WTC11 (cell line): ENCODE measurements around the gene GFOD2. TPM values are rescaled to one million over a fixed set of nuclear protein-coding genes. Genes with fewer than 3 reads are reported as not detected.

ENCODE experiments used
- ATAC-seq: fragments of 200-7000 bp; cut with Tn5 transposase; 2 replicates; pipeline ENCODE4 v1.10.0; 2021; ENCODE audit warnings: mild to moderate bottlenecking, moderate library complexity
- CTCF ChIA-PET: fragments of 300-600 bp; sonication (Branson Sonifier 250); formaldehyde crosslinking; loops from one replicate; lab custom pipeline; 2021; ENCODE audit warnings: antibody characterized with exemption; lab: Charles Lee
- POLR2A ChIA-PET: fragments of 350-600 bp; sonication (Branson Sonifier 250); formaldehyde crosslinking; loops from one replicate; lab custom pipeline; 2021; ENCODE audit warnings: antibody characterized with exemption; lab: Charles Lee
- DNase-seq: peaks from one replicate; pipeline ENCODE4 v3.0.0; 2021; ENCODE audit warnings: low spot score
- H3K27ac Mint-ChIP-seq: 2 replicates; pipeline ENCODE4 v1.8.0; 2021; ENCODE audit warnings: mixed read lengths
- H3K27me3 Mint-ChIP-seq: 2 replicates; pipeline ENCODE4 v1.8.0; 2021; ENCODE audit warnings: low read depth, mild to moderate bottlenecking, moderate library complexity, mixed read lengths
- H3K36me3 Mint-ChIP-seq: 2 replicates; pipeline ENCODE4 v1.8.0; 2021; ENCODE audit warnings: mixed read lengths
- H3K4me1 Mint-ChIP-seq: 2 replicates; pipeline ENCODE4 v1.8.0; 2022; ENCODE audit warnings: mixed read lengths
- H3K4me3 Mint-ChIP-seq: 2 replicates; pipeline ENCODE4 v1.8.0; 2021; ENCODE audit warnings: mild to moderate bottlenecking, moderate library complexity, mixed read lengths
- H3K9me3 Mint-ChIP-seq: 2 replicates; pipeline ENCODE4 v1.8.0; 2021; ENCODE audit warnings: mixed read lengths
- FOXJ3 ChIP-seq: sonication (generic); formaldehyde crosslinking; IDR thresholded peaks from 2 replicates; pipeline ENCODE4 v1.9.0; 2021; ENCODE audit warnings: missing genetic modification reagents, mild to moderate bottlenecking, borderline replicate concordance
- KAT7 ChIP-seq: sonication (generic); formaldehyde crosslinking; IDR thresholded peaks from 2 replicates; pipeline ENCODE4 v1.8.1; 2023; ENCODE audit warnings: missing genetic modification reagents, mild to moderate bottlenecking, borderline replicate concordance
- NFATC4 ChIP-seq: fragments of 250-450 bp; sonication (Bioruptor Pico); IDR thresholded peaks from 2 replicates; pipeline ENCODE4 v1.9.0; 2021; ENCODE audit warnings: mild to moderate bottlenecking
- NFE2L1 ChIP-seq: sonication (generic); formaldehyde crosslinking; IDR thresholded peaks from 2 replicates; pipeline ENCODE4 v1.8.1; 2023; ENCODE audit warnings: missing genetic modification reagents
- NR2C2 ChIP-seq: sonication (generic); formaldehyde crosslinking; IDR thresholded peaks from 2 replicates; pipeline ENCODE4 v1.8.0; 2022; ENCODE audit warnings: mild to moderate bottlenecking, missing genetic modification reagents
- NR3C1 ChIP-seq: sonication (generic); formaldehyde crosslinking; conservative IDR thresholded peaks from 2 replicates; pipeline ENCODE4 v1.8.1; 2023; ENCODE audit warnings: low read depth, mild to moderate bottlenecking, missing genetic modification reagents
- ZNF121 ChIP-seq: sonication (generic); formaldehyde crosslinking; IDR thresholded peaks from 2 replicates; pipeline ENCODE4 v1.8.0; 2023; ENCODE audit warnings: missing genetic modification reagents
- ZNF138 ChIP-seq: sonication (generic); formaldehyde crosslinking; conservative IDR thresholded peaks from 2 replicates; pipeline ENCODE4 v1.8.1; 2022; ENCODE audit warnings: mild to moderate bottlenecking, moderate library complexity, missing genetic modification reagents
- total RNA-seq: library from RNA; stranded (reverse); gene quantifications from 3 replicates; pipeline ENCODE4 v1.2.3, GENCODE V29; 2021
- TF ChIP-seq, protein P1 (sequence below): fragments of 250-450 bp; sonication (Bioruptor Pico); IDR thresholded peaks from 2 replicates; pipeline ENCODE4 v1.9.0; 2021; ENCODE audit warnings: mild to moderate bottlenecking
- TF ChIP-seq, protein P2 (sequence below): fragments of 250-450 bp; sonication (Bioruptor Pico); IDR thresholded peaks from 2 replicates; pipeline ENCODE4 v1.9.0; 2021; ENCODE audit warnings: mild to moderate bottlenecking
- TF ChIP-seq, protein P3 (sequence below): sonication (generic); formaldehyde crosslinking; conservative IDR thresholded peaks from 2 replicates; pipeline ENCODE4 v1.8.1; 2022; ENCODE audit warnings: mild to moderate bottlenecking, missing genetic modification reagents
- TF ChIP-seq, protein P4 (sequence below): fragments of 250-450 bp; sonication (Bioruptor Pico); IDR thresholded peaks from 2 replicates; pipeline ENCODE4 v1.9.0; 2021; ENCODE audit warnings: mild to moderate bottlenecking, borderline replicate concordance
- TF ChIP-seq, protein P5 (sequence below): sonication (generic); formaldehyde crosslinking; IDR thresholded peaks from 2 replicates; pipeline ENCODE4 v1.8.1; 2022; ENCODE audit warnings: mild to moderate bottlenecking, missing genetic modification reagents, moderate library complexity, borderline replicate concordance
- TF ChIP-seq, protein P6 (sequence below): sonication (generic); formaldehyde crosslinking; IDR thresholded peaks from 2 replicates; pipeline ENCODE4 v1.8.1; 2022; ENCODE audit warnings: low read depth, mild to moderate bottlenecking, moderate library complexity, missing genetic modification reagents, borderline replicate concordance
- TF ChIP-seq, protein P7 (sequence below): fragments of 250-450 bp; sonication (Bioruptor Pico); conservative IDR thresholded peaks from 2 replicates; pipeline ENCODE4 v1.9.0; 2021; ENCODE audit warnings: mild to moderate bottlenecking

Gene GFOD2
- total RNA-seq, 1 experiment from 2014 or later = 29.5 TPM

DNA sequence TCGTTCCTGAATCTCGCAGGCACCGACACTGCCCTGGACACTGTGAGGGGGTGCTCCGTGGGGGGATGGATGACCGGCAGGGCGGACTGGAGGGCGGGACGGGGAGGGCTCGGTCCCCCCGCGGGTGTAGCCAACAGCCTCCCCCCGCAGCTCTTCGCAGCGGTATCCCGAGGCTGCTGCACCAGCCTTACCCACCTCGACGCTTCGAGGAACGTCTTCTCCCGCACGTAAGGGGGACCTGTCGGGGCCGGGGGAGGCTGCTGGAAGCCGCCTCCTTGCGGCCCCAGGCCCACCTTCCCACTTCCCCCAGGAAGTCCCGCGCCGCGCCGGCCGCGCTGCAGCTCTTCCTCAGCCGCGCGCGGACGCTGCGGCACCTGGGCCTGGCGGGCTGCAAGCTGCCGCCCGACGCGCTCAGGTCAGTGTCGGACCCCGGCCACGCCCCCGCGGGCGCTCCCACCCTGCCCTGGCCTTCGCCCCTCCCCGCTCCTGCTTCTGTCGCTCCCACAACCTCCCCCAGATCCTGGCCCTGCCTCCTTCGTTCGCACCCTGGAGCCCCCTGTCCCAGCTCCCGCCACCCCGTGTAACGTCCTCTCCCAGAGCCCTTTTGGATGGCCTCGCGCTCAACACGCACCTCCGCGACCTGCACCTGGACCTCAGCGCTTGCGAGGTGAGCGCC, 70.9 kb downstream of the GFOD2 start:
- TF ChIP-seq, protein P1, sequence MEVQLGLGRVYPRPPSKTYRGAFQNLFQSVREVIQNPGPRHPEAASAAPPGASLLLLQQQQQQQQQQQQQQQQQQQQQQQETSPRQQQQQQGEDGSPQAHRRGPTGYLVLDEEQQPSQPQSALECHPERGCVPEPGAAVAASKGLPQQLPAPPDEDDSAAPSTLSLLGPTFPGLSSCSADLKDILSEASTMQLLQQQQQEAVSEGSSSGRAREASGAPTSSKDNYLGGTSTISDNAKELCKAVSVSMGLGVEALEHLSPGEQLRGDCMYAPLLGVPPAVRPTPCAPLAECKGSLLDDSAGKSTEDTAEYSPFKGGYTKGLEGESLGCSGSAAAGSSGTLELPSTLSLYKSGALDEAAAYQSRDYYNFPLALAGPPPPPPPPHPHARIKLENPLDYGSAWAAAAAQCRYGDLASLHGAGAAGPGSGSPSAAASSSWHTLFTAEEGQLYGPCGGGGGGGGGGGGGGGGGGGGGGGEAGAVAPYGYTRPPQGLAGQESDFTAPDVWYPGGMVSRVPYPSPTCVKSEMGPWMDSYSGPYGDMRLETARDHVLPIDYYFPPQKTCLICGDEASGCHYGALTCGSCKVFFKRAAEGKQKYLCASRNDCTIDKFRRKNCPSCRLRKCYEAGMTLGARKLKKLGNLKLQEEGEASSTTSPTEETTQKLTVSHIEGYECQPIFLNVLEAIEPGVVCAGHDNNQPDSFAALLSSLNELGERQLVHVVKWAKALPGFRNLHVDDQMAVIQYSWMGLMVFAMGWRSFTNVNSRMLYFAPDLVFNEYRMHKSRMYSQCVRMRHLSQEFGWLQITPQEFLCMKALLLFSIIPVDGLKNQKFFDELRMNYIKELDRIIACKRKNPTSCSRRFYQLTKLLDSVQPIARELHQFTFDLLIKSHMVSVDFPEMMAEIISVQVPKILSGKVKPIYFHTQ (CRISPR knock-in tag) = no peak
- TF ChIP-seq ZNF138 (CRISPR knock-in tag) (no peak), NR3C1 (CRISPR knock-in tag) (no peak), KAT7 (CRISPR knock-in tag) (no peak), NR2C2 (CRISPR knock-in tag) (no peak), NFE2L1 (CRISPR knock-in tag) (no peak), FOXJ3 (no peak), ZNF121 (no peak)
- TF ChIP-seq, protein P2, sequence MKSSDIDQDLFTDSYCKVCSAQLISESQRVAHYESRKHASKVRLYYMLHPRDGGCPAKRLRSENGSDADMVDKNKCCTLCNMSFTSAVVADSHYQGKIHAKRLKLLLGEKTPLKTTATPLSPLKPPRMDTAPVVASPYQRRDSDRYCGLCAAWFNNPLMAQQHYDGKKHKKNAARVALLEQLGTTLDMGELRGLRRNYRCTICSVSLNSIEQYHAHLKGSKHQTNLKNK = no peak
- TF ChIP-seq, protein P3, sequence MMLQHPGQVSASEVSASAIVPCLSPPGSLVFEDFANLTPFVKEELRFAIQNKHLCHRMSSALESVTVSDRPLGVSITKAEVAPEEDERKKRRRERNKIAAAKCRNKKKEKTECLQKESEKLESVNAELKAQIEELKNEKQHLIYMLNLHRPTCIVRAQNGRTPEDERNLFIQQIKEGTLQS (CRISPR knock-in tag) = no peak
- TF ChIP-seq, protein P4, sequence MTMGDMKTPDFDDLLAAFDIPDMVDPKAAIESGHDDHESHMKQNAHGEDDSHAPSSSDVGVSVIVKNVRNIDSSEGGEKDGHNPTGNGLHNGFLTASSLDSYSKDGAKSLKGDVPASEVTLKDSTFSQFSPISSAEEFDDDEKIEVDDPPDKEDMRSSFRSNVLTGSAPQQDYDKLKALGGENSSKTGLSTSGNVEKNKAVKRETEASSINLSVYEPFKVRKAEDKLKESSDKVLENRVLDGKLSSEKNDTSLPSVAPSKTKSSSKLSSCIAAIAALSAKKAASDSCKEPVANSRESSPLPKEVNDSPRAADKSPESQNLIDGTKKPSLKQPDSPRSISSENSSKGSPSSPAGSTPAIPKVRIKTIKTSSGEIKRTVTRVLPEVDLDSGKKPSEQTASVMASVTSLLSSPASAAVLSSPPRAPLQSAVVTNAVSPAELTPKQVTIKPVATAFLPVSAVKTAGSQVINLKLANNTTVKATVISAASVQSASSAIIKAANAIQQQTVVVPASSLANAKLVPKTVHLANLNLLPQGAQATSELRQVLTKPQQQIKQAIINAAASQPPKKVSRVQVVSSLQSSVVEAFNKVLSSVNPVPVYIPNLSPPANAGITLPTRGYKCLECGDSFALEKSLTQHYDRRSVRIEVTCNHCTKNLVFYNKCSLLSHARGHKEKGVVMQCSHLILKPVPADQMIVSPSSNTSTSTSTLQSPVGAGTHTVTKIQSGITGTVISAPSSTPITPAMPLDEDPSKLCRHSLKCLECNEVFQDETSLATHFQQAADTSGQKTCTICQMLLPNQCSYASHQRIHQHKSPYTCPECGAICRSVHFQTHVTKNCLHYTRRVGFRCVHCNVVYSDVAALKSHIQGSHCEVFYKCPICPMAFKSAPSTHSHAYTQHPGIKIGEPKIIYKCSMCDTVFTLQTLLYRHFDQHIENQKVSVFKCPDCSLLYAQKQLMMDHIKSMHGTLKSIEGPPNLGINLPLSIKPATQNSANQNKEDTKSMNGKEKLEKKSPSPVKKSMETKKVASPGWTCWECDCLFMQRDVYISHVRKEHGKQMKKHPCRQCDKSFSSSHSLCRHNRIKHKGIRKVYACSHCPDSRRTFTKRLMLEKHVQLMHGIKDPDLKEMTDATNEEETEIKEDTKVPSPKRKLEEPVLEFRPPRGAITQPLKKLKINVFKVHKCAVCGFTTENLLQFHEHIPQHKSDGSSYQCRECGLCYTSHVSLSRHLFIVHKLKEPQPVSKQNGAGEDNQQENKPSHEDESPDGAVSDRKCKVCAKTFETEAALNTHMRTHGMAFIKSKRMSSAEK (CRISPR knock-in tag) = no peak
- TF ChIP-seq, protein P5, sequence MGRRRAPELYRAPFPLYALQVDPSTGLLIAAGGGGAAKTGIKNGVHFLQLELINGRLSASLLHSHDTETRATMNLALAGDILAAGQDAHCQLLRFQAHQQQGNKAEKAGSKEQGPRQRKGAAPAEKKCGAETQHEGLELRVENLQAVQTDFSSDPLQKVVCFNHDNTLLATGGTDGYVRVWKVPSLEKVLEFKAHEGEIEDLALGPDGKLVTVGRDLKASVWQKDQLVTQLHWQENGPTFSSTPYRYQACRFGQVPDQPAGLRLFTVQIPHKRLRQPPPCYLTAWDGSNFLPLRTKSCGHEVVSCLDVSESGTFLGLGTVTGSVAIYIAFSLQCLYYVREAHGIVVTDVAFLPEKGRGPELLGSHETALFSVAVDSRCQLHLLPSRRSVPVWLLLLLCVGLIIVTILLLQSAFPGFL = no peak
- TF ChIP-seq, protein P6, sequence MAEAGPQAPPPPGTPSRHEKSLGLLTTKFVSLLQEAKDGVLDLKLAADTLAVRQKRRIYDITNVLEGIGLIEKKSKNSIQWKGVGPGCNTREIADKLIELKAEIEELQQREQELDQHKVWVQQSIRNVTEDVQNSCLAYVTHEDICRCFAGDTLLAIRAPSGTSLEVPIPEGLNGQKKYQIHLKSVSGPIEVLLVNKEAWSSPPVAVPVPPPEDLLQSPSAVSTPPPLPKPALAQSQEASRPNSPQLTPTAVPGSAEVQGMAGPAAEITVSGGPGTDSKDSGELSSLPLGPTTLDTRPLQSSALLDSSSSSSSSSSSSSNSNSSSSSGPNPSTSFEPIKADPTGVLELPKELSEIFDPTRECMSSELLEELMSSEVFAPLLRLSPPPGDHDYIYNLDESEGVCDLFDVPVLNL (CRISPR knock-in tag) = no peak
- Mint-ChIP-seq H3K9me3 (no peaks in the 10 kb centered on the region), H3K27me3 (peaks cover 80% of the 10 kb centered on the region), H3K4me1 (peaks cover 10% of the 10 kb centered on the region), H3K4me3 (peak overlapping the region; percentile 44), H3K36me3 (no peaks in the 10 kb centered on the region; the same call in 1 of the 2 replicates), H3K27ac (no peak overlapping the region)
- ATAC-seq (no peak), DNase-seq (peak; percentile 60)
- CTCF ChIA-PET = interaction anchor here (0.9 to 9.6 kb wide), 13 partner anchors 12 to 168 kb away, joined by 3 to 197 read pairs (median 9); partner anchors contain the start of genes ACD, C16orf86, CTCF and ENKD1
- POLR2A ChIA-PET = interaction anchor here (0.5 to 1.6 kb wide), 3 partner anchors 13 to 160 kb away, joined by 3 to 9 read pairs (median 4); partner anchors contain the start of genes ACD and PARD6A

DNA sequence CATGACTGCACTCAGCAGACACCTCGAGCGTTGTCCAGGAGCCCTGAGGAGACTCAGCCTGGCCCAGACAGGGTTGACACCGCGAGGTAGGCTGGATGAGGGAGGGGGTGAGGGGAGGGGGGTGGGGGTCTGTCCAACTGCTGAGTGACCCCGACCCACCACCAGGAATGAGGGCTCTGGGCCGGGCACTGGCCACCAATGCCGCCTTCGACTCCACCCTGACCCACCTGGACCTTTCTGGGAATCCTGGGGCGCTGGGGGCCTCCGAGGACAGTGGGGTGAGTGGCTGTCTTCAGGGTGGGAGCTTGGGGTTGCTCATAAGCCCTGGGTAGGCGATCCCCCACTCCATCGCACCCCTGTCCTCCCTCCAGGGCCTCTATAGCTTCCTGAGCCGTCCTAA, 71.4 kb downstream of the GFOD2 start:
- DNase-seq = no peak
- H3K9me3 Mint-ChIP-seq = no peaks in the 10 kb centered on the region
- peaks cover 80% of the 10 kb centered on the region for H3K27me3 Mint-ChIP-seq
- no peaks in the 10 kb centered on the region; the same call in 1 of the 2 replicates for H3K36me3 Mint-ChIP-seq
- H3K4me3 Mint-ChIP-seq = no peak overlapping the region
- TF ChIP-seq, protein P7, sequence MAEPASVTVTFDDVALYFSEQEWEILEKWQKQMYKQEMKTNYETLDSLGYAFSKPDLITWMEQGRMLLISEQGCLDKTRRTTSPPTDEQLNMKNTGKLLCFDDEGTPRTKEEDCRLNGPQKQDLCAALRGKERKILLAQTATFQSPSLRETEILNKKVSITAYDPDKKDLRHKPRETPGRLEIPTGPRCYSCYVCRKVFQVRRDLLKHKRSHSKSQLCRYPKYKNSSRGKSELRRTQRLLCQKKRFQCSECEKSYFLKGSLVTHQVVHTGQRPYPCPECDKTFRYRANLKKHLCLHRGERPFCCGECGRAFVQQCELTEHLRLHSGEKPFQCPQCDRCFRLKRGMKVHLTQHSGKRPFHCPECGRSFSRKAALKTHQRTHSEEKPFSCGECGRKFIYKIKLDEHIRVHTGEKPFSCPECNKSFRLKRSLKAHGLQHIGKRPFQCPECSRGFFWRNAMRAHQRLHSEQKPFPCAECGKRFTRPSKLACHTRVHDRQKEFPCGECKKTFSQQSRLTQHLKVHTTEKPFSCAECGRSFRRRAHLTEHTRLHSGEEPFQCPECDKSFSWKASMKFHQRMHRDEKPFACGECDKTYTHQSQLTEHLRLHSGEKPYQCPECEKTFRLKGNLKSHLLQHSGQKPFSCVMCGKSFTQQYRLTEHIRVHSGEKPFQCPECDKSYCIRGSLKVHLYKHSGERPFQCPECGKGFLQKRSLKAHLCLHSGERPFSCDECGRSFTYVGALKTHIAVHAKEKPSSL = no peak
- no peak for TF ChIP-seq NFATC4 (CRISPR knock-in tag)
- TF ChIP-seq, all 79 proteins: peak for 0
- Mint-ChIP-seq H3K27ac (no peak overlapping the region), H3K4me1 (peaks cover 10% of the 10 kb centered on the region)
- CTCF ChIA-PET = interaction anchor here (1.2 to 9.6 kb wide), 12 partner anchors 13 to 169 kb away, joined by 3 to 197 read pairs (median 10); partner anchors contain the start of genes ACD, C16orf86, CTCF and ENKD1
- ATAC-seq = no peak
- POLR2A ChIA-PET = interaction anchor here (0.5 to 1.6 kb wide), 3 partner anchors 13 to 159 kb away, joined by 3 to 9 read pairs (median 4); partner anchors contain the start of genes ACD and PARD6A
